WTC11 (cell line): Measurements from ENCODE around the gene MYO18A. TPM values are rescaled to one million over a fixed set of nuclear protein-coding genes. Genes with fewer than 3 reads are reported as not detected.

Experiments
- ATAC-seq: fragments of 200-7000 bp; cut with Tn5 transposase; 2 replicates; pipeline ENCODE4 v1.10.0; 2021; ENCODE audit warnings: mild to moderate bottlenecking, moderate library complexity
- CTCF ChIA-PET: fragments of 300-600 bp; sonication (Branson Sonifier 250); formaldehyde crosslinking; loops from one replicate; lab custom pipeline; 2021; ENCODE audit warnings: antibody characterized with exemption; lab: Charles Lee
- POLR2A ChIA-PET: fragments of 350-600 bp; sonication (Branson Sonifier 250); formaldehyde crosslinking; loops from one replicate; lab custom pipeline; 2021; ENCODE audit warnings: antibody characterized with exemption; lab: Charles Lee
- DNase-seq: peaks from one replicate; pipeline ENCODE4 v3.0.0; 2021; ENCODE audit warnings: low spot score
- H3K27ac Mint-ChIP-seq: 2 replicates; pipeline ENCODE4 v1.8.0; 2021; ENCODE audit warnings: mixed read lengths
- H3K27me3 Mint-ChIP-seq: 2 replicates; pipeline ENCODE4 v1.8.0; 2021; ENCODE audit warnings: low read depth, mild to moderate bottlenecking, moderate library complexity, mixed read lengths
- H3K36me3 Mint-ChIP-seq: 2 replicates; pipeline ENCODE4 v1.8.0; 2021; ENCODE audit warnings: mixed read lengths
- H3K4me1 Mint-ChIP-seq: 2 replicates; pipeline ENCODE4 v1.8.0; 2022; ENCODE audit warnings: mixed read lengths
- H3K4me3 Mint-ChIP-seq: 2 replicates; pipeline ENCODE4 v1.8.0; 2021; ENCODE audit warnings: mild to moderate bottlenecking, moderate library complexity, mixed read lengths
- H3K9me3 Mint-ChIP-seq: 2 replicates; pipeline ENCODE4 v1.8.0; 2021; ENCODE audit warnings: mixed read lengths
- ATF2 ChIP-seq: sonication (generic); formaldehyde crosslinking; IDR thresholded peaks from 2 replicates; pipeline ENCODE4 v1.8.1; 2022; ENCODE audit warnings: low read depth, missing genetic modification reagents, borderline replicate concordance
- CBFB ChIP-seq: sonication (generic); formaldehyde crosslinking; IDR thresholded peaks from 2 replicates; pipeline ENCODE4 v1.8.1; 2022; ENCODE audit warnings: mild to moderate bottlenecking, low read depth, missing genetic modification reagents
- CREM ChIP-seq: sonication (generic); formaldehyde crosslinking; IDR thresholded peaks from 2 replicates; pipeline ENCODE4 v1.8.1; 2022; ENCODE audit warnings: mild to moderate bottlenecking, missing genetic modification reagents, moderate library complexity
- CTCF ChIP-seq: fragments of 200-600 bp; IDR thresholded peaks from 2 replicates; pipeline ENCODE4 v1.8.0; 2022; ENCODE audit warnings: antibody characterized with exemption
- E2F4 ChIP-seq: sonication (generic); formaldehyde crosslinking; IDR thresholded peaks from 2 replicates; pipeline ENCODE4 v1.8.1; 2022; ENCODE audit warnings: low read depth, mild to moderate bottlenecking, moderate library complexity, missing genetic modification reagents, borderline replicate concordance
- HMGA2 ChIP-seq: fragments of 250-450 bp; sonication (Bioruptor Pico); IDR thresholded peaks from 2 replicates; pipeline ENCODE4 v1.4.0; 2021; ENCODE audit warnings: mild to moderate bottlenecking, moderate library complexity
- IRF2 ChIP-seq: sonication (generic); formaldehyde crosslinking; IDR thresholded peaks from 2 replicates; pipeline ENCODE4 v1.8.0; 2022; ENCODE audit warnings: low read depth, missing genetic modification reagents, borderline replicate concordance
- KAT7 ChIP-seq: sonication (generic); formaldehyde crosslinking; IDR thresholded peaks from 2 replicates; pipeline ENCODE4 v1.8.1; 2023; ENCODE audit warnings: missing genetic modification reagents, mild to moderate bottlenecking, borderline replicate concordance
- NFYB ChIP-seq: sonication (generic); formaldehyde crosslinking; conservative IDR thresholded peaks from 2 replicates; pipeline ENCODE4 v1.8.0; 2022; ENCODE audit warnings: low read depth, missing genetic modification reagents
- NR1H2 ChIP-seq: sonication (generic); formaldehyde crosslinking; IDR thresholded peaks from 2 replicates; pipeline ENCODE4 v1.9.0; 2021; ENCODE audit warnings: mild to moderate bottlenecking, moderate library complexity, missing genetic modification reagents
- NR3C1 ChIP-seq: sonication (generic); formaldehyde crosslinking; conservative IDR thresholded peaks from 2 replicates; pipeline ENCODE4 v1.8.1; 2023; ENCODE audit warnings: low read depth, mild to moderate bottlenecking, missing genetic modification reagents
- TP53 ChIP-seq: sonication (generic); formaldehyde crosslinking; IDR thresholded peaks from 2 replicates; pipeline ENCODE4 v1.8.1; 2023; ENCODE audit warnings: mild to moderate bottlenecking, missing genetic modification reagents
- USF2 ChIP-seq: sonication (generic); formaldehyde crosslinking; IDR thresholded peaks from 2 replicates; pipeline ENCODE4 v1.8.1; 2023; ENCODE audit warnings: mild to moderate bottlenecking, missing genetic modification reagents, moderate library complexity
- ZBTB43 ChIP-seq: sonication (generic); formaldehyde crosslinking; IDR thresholded peaks from 2 replicates; pipeline ENCODE4 v1.8.1; 2023; ENCODE audit warnings: mild to moderate bottlenecking, missing genetic modification reagents
- ZNF281 ChIP-seq: sonication (generic); formaldehyde crosslinking; IDR thresholded peaks from 2 replicates; pipeline ENCODE4 v1.8.0; 2023; ENCODE audit warnings: mild to moderate bottlenecking, missing genetic modification reagents
- ZNF416 ChIP-seq: fragments of 250-450 bp; sonication (Bioruptor Pico); IDR thresholded peaks from 2 replicates; pipeline ENCODE4 v1.9.0; 2021; ENCODE audit warnings: mild to moderate bottlenecking, inconsistent platforms
- ZNF512 ChIP-seq: sonication (generic); formaldehyde crosslinking; IDR thresholded peaks from 2 replicates; pipeline ENCODE4 v1.8.1; 2022; ENCODE audit warnings: missing genetic modification reagents, borderline replicate concordance
- total RNA-seq: library from RNA; stranded (reverse); gene quantifications from 3 replicates; pipeline ENCODE4 v1.2.3, GENCODE V29; 2021

Gene MYO18A
- total RNA-seq, 1 experiment from 2014 or later: 54.9 TPM

- TF ChIP-seq ZBTB43 (CRISPR knock-in tag) (no peak), HMGA2 (CRISPR knock-in tag) (no peak), CREM (CRISPR knock-in tag) (no peak), CBFB (CRISPR knock-in tag) (no peak), KAT7 (no peak), IRF2 (no peak), CTCF (no peak), ATF2 (CRISPR knock-in tag) (no peak), USF2 (CRISPR knock-in tag) (no peak)
- TF ChIP-seq, all 79 proteins: peak for 0
These were observed 107.2 kb downstream of the MYO18A start (continued) for GRCh38 chr17:29073045-29073444.

GRCh38 chr17:29071303-29071702 is 108.9 kb downstream of the MYO18A start:
- CTCF ChIA-PET: interaction anchor here (2.3 to 4.1 kb wide), 3 partner anchors 41 to 106 kb away, joined by 5 to 19 read pairs (median 17); no protein-coding TSS in a partner anchor
- DNase-seq (no peak), ATAC-seq (no peak)
- H3K9me3 Mint-ChIP-seq: no peaks in the 10 kb centered on the region
- peaks cover 47% of the 10 kb centered on the region for H3K4me1 Mint-ChIP-seq
- H3K4me3 Mint-ChIP-seq: no peak overlapping the region
- no peak for TF ChIP-seq E2F4 (CRISPR knock-in tag)
- TF ChIP-seq NR3C1 (CRISPR knock-in tag): no peak
- no peak for TF ChIP-seq NR1H2
- no peak for TF ChIP-seq CTCF
- no peak for TF ChIP-seq ZNF416 (CRISPR knock-in tag)
- TF ChIP-seq ZNF281 (CRISPR knock-in tag): no peak
- no peak for TF ChIP-seq TP53 (CRISPR knock-in tag)
- TF ChIP-seq ZNF512 (CRISPR knock-in tag): no peak
- no peak for TF ChIP-seq NFYB (CRISPR knock-in tag)
- POLR2A ChIA-PET: no interaction called here
- H3K27me3 Mint-ChIP-seq: peaks cover 12% of the 10 kb centered on the region
- H3K36me3 Mint-ChIP-seq: no peaks in the 10 kb centered on the region
- H3K27ac Mint-ChIP-seq: no peak overlapping the region
